ENCODE data around the gene ITGAD. TPM values are rescaled to one million over a fixed set of nuclear protein-coding genes. Genes with fewer than 3 reads are reported as not detected.

The ITGAD gene
- total and polyA plus RNA-seq, 2 donors from 2014 or later, result 0.13 TPM; not detected in 1

DNA sequence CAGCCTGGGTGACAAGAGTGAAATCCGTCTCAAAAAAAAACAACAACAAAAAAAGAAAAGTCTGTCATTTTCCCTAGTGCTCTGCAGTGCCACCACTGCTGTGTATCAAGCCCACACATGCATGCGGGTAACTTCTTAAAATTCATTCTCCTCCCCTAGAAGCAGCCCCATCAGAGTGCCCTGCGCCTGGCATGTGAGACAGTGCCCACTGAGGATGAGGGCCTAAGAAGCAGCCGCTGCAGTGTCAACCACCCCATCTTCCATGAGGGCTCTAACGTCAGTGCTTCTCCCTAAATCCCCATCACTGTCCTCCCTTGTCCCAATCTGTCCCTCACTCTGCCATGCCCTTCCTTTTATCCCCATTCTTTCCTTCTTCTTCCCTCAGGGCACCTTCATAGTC lies 24.8 kb downstream of the ITGAD start:
- H3K4me3 ChIP-seq (ENCODE audit: low read length in 3 of 3), result no peak overlapping the region
- TF ChIP-seq, protein P1, sequence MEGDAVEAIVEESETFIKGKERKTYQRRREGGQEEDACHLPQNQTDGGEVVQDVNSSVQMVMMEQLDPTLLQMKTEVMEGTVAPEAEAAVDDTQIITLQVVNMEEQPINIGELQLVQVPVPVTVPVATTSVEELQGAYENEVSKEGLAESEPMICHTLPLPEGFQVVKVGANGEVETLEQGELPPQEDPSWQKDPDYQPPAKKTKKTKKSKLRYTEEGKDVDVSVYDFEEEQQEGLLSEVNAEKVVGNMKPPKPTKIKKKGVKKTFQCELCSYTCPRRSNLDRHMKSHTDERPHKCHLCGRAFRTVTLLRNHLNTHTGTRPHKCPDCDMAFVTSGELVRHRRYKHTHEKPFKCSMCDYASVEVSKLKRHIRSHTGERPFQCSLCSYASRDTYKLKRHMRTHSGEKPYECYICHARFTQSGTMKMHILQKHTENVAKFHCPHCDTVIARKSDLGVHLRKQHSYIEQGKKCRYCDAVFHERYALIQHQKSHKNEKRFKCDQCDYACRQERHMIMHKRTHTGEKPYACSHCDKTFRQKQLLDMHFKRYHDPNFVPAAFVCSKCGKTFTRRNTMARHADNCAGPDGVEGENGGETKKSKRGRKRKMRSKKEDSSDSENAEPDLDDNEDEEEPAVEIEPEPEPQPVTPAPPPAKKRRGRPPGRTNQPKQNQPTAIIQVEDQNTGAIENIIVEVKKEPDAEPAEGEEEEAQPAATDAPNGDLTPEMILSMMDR (IDR thresholded peaks at IDR 0.05; ENCODE audit: borderline replicate concordance, extremely low read depth, insufficient read depth), result no peak
- no peaks in the 10 kb centered on the region for H3K36me3 ChIP-seq (ENCODE audit: control insufficient read depth in 2 of 3, insufficient read depth in 3 of 3, low read length in 3 of 3)
- no peaks in the 10 kb centered on the region for H3K27me3 ChIP-seq (ENCODE audit: control insufficient read depth, insufficient read depth, low read length)
- no peak overlapping the region for H3K9ac ChIP-seq (ENCODE audit: low read length in 3 of 3)
- no peak for FAIRE-seq
- intact Hi-C loops (cut with DNase I), result no loop called here
- peak in 1 of 5 donors; percentile 53 for DNase-seq
- no peak overlapping the region for H3K27ac ChIP-seq (ENCODE audit: low read depth in 2 of 2, low read length in 2 of 2)
- no peaks in the 10 kb centered on the region for H3K9me3 ChIP-seq (ENCODE audit: control insufficient read depth in 2 of 3, insufficient read depth in 1 of 3, low read length in 3 of 3)
- no peaks in the 10 kb centered on the region for H3K4me1 ChIP-seq (ENCODE audit: control insufficient read depth in 2 of 3, insufficient read depth in 2 of 3, low read depth in 1 of 3, low read length in 3 of 3)

DNA sequence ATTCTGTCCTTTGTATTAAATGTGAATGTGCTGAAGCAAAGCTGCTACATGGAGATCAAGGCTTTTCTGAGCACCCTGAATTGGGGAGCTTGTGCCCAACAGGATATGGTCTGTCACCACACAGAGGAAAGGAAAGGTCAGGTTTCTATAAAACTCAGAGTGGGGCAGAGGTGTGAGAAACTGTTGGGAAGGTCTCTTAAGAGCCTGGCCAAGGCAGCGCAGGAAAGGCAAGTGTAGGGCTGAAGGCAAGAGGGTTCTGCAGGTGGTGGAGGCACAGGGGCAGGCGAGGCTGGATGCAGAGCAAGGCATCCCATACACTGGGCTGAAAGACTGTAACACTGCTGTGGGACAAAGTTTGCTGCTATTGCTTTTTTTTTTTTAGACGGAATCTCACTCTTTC lies 26.9 kb downstream of the ITGAD start:
- Histone ChIP-seq H3K36me3 (ENCODE audit: control insufficient read depth in 2 of 3, insufficient read depth in 3 of 3, low read length in 3 of 3) (no peaks in the 10 kb centered on the region), H3K9ac (ENCODE audit: low read length in 3 of 3) (no peak overlapping the region), H3K27ac (ENCODE audit: low read depth in 2 of 2, low read length in 2 of 2) (no peak overlapping the region), H3K4me1 (ENCODE audit: control insufficient read depth in 2 of 3, insufficient read depth in 2 of 3, low read depth in 1 of 3, low read length in 3 of 3) (no peaks in the 10 kb centered on the region), H3K27me3 (ENCODE audit: control insufficient read depth, insufficient read depth, low read length) (no peaks in the 10 kb centered on the region), H3K4me3 (ENCODE audit: low read length in 3 of 3) (no peak overlapping the region), H3K9me3 (ENCODE audit: control insufficient read depth in 2 of 3, insufficient read depth in 1 of 3, low read length in 3 of 3) (no peaks in the 10 kb centered on the region)
- DNase-seq, result no peak
- intact Hi-C loops (cut with DNase I), result no loop called here
- TF ChIP-seq, protein P1 (IDR thresholded peaks at IDR 0.05; ENCODE audit: borderline replicate concordance, extremely low read depth, insufficient read depth), result no peak
- FAIRE-seq, result no peak

DNA sequence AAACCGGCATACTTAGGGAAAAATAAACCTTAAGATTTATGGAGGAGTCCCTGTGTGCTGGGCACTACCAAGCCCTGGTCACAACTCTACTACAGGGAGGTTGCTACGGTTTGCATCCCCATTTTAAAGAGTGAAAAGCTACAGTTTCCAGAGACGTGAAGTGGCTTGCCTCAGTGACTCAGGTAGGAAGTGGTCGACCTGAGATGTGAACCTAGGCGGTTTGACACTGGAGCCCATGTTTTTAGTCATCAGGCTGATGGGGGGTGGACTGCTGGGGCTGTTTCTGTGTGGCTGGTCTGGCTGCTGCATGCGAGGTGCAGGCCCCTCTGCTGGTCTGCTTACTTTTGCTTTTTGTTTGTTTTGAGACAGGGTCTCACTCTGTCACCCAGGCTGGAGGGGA lies 28.5 kb downstream of the ITGAD start:
- intact Hi-C loops (cut with DNase I), result no loop called here
- DNase-seq (no peak), FAIRE-seq (no peak)
- no peaks in the 10 kb centered on the region for H3K36me3 ChIP-seq (ENCODE audit: control insufficient read depth in 2 of 3, insufficient read depth in 3 of 3, low read length in 3 of 3)
- TF ChIP-seq, protein P1 (IDR thresholded peaks at IDR 0.05; ENCODE audit: borderline replicate concordance, extremely low read depth, insufficient read depth), result no peak
- H3K4me3 ChIP-seq (ENCODE audit: low read length in 3 of 3), result no peak overlapping the region
- H3K27ac ChIP-seq (ENCODE audit: low read depth in 2 of 2, low read length in 2 of 2), result no peak overlapping the region
- no peak overlapping the region for H3K9ac ChIP-seq (ENCODE audit: low read length in 3 of 3)
- H3K27me3 ChIP-seq (ENCODE audit: control insufficient read depth, insufficient read depth, low read length), result no peaks in the 10 kb centered on the region
- H3K4me1 ChIP-seq (ENCODE audit: control insufficient read depth in 2 of 3, insufficient read depth in 2 of 3, low read depth in 1 of 3, low read length in 3 of 3), result no peaks in the 10 kb centered on the region
- no peaks in the 10 kb centered on the region for H3K9me3 ChIP-seq (ENCODE audit: control insufficient read depth in 2 of 3, insufficient read depth in 1 of 3, low read length in 3 of 3)

DNA sequence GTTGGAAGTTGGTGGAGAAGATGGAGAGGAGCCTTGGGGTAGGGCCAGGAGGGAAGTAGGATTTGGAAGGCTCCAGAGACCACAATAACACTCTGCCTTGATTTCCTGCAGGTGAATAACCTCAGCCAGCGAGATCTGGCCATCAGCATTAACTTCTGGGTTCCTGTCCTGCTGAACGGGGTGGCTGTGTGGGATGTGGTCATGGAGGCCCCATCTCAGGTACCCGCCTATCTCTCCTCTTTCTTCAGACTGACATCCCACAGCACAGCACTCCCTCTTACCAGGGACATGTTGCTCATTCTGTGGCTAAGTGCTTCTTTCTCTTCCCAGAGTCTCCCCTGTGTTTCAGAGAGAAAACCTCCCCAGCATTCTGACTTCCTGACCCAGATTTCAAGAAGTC lies 30.1 kb downstream of the ITGAD start:
- H3K27me3 ChIP-seq (ENCODE audit: control insufficient read depth, insufficient read depth, low read length), result no peaks in the 10 kb centered on the region
- H3K36me3 ChIP-seq (ENCODE audit: control insufficient read depth in 2 of 3, insufficient read depth in 3 of 3, low read length in 3 of 3), result no peaks in the 10 kb centered on the region
- H3K27ac ChIP-seq (ENCODE audit: low read depth in 2 of 2, low read length in 2 of 2), result no peak overlapping the region
- H3K9me3 ChIP-seq (ENCODE audit: control insufficient read depth in 2 of 3, insufficient read depth in 1 of 3, low read length in 3 of 3), result no peaks in the 10 kb centered on the region
- DNase-seq (no peak), FAIRE-seq (no peak)
- TF ChIP-seq, protein P1 (IDR thresholded peaks at IDR 0.05; ENCODE audit: borderline replicate concordance, extremely low read depth, insufficient read depth), result no peak
- peaks cover 0 to 2% (median 0%) of the 10 kb centered on the region in 3 donors for H3K4me1 ChIP-seq (ENCODE audit: control insufficient read depth in 2 of 3, insufficient read depth in 2 of 3, low read depth in 1 of 3, low read length in 3 of 3)
- intact Hi-C loops (cut with DNase I), result no loop called here
- no peak overlapping the region for H3K4me3 ChIP-seq (ENCODE audit: low read length in 3 of 3)
- H3K9ac ChIP-seq (ENCODE audit: low read length in 3 of 3), result no peak overlapping the region

All from kidney (tissue), 14 donors.